Measurements from ENCODE around the gene LIPC.
A peak's percentile ranks its signal among the peaks of the same experiment; 100 is the strongest.

Gene LIPC

GRCh38 chr15:58438111-58438510 is 6.3 kb downstream of the LIPC start:
- no peak for DNase-seq

DNA sequence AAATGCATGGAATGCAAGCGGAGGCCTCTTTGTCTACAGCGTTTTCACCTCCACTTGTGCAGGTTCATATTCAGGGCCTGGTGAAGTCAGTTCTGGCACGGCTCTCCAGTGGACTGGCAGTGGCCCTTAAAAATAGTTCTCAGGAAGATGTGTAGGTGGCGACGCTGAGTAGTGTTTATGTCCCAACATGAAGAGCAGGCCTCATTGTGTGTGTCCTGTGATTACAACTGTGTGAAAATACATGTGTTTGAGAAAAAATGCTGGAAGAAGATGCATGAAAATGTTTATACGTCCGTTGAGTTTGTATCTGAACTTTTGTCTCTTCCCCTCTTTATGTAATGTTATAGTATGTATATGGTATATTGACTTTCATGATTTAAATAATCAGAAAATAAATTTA is 7.2 kb downstream of the LIPC start:
- DNase-seq: peak; percentile 2

DNA sequence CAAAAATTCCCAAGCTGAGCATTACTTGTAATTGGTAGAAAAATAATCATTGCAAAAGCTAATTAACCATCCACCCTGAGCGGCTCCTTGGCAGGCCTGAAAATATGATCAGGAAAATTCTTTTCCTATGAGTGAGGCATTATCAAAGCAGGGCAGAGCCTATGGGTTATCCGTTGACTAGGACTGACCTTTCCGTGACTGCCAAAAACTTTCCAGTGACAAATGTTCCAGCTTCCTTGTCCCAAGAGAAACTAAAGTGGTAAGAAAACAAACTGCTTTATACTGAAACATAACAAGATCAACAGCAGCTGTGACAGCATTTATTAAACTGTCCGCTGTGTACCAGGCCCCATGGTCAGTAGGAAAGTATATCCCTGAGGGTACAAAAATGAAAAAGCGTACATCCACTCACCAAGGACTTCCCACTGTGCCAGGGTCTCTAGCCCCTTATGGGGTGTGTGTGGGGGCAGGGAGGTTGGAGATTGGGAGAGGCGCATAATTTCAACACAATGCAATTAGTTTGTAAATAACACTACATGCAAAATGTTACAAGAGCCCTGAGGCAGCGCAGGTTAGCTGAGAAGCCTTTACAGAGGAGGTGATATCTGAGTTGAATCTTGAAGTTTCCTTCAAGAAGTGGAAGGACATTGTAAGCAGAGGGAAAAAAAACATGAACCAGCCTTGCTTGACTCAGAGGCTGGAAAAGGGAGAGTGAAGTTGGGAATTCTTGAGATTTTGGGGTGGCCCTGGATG is 8.5 kb downstream of the LIPC start:
- DNase-seq: no peak

DNA sequence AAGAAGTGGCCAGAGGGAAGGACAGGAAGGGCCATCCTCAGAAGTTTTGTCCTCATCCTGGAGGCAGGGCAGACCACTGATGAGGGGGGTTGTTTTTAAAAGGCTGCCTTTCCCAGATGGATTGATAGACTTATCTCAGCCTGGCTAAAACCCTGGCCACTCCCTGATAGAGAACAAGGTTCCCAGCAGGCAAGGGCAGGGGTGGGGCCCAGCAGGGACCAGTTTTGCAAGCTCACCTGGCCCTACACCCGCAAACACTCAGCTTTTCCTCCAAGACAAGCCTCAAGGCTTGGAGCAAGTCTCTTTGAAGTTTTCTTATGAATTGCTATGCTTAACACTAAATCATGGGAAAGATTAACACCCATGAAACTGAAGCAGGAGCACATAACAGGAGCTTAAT is 9.1 kb downstream of the LIPC start:
- DNase-seq: no peak

- DNase-seq: no peak
Observed at GRCh38 chr15:58441376-58442070, 9.7 kb downstream of the LIPC start.

GRCh38 chr15:58442122-58442521 is 10.3 kb downstream of the LIPC start:
- DNase-seq: no peak

- DNase-seq: no peak
Observed at GRCh38 chr15:58443308-58443707, 11.5 kb downstream of the LIPC start.

GRCh38 chr15:58444056-58444455 is 12.3 kb downstream of the LIPC start:
- no peak for DNase-seq

DNA sequence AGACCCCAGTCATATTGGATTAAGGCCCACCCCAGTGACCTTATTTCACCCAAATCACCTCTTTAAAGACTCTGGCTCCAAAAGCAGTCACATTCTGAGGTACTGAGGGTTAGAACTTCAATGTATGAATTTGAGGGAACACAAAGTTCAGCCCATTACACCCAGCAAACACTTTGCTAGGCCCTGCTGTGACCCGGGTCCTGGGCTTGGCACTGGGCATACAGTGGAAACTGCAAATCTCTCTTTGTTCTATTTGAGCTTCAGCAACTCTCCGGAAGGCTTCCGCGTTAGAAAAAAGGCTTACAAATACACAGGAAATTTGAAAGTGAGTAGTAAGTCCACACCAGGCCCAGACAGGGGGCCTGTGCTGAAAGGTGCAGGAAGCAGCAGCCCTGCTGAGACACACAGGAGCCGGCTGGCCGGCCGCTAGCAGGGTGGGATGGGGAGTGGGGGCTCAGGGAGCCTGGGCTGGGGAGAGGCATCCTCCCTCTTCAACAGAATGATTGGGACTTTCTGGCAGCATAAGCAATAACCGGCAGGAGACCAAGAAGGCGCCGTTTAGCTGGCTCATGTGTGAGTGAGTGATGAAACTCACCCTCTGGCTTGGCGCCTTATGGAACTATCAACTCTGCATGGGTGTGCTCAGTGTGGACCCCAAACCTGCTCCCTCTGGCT is 13.0 kb downstream of the LIPC start:
- no peak for DNase-seq

DNA sequence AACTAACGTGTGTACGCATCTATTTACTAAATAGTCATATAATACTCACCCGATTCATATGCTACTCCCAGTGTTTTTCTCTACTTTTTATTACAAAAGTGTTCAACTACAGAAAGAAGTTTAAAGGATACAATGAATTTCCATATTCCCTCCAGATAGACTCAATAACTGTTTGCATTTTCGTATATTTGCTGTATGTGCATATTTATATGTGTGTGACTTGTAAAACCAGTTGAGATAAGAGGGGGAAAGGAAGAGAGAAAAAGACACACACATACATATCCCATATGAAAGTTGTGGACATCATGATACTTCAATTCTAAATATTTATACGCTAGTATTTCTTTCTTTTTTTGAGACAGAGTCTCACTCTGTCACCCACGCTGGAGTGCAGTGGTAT is 14.1 kb downstream of the LIPC start:
- no peak for DNase-seq

DNA sequence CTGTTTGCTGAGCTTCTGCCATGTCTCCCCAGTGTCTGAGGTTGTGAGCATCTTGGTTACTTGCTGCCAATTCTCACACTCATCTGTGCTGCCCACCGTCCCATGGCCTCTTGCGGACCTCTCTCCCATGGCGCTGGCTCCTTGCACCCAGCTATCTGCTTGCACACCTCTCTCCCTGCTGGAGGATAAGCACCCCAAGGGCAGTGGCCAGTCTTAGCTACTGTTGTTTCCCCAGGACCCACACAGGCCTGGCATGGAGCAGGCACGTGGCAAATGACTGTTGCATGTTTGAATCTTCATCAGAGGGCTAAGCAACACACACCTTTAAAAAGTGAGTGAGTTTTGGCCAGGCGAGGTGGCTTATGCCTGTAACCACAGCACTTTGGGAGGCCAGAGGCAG is 14.7 kb downstream of the LIPC start:
- no peak for DNase-seq

GRCh38 chr15:58447271-58448010 is 15.7 kb downstream of the LIPC start:
- no peak for DNase-seq

DNA sequence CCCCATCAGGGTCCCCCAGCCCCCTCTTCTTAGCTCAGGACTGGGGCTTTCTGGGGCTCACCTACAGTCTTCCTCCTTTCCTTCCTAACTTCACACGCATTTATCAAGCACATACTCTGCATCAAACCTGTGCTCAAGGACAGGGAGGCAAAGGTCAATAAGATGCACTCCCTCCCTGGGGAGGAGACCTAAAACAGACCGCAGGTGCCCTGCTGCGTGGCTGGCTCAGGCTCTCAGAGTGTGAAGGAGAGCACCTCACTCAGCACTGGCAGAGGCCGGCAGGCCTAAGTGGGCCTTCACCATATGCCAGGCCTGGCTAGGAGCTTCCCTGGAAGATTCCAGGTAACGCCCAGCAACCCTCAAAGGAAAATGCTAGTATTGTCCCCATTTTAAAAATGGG is 16.5 kb downstream of the LIPC start:
- DNase-seq: no peak

GRCh38 chr15:58448906-58449305 is 17.1 kb downstream of the LIPC start:
- no peak for DNase-seq

- DNase-seq: no peak
Observed at GRCh38 chr15:58451826-58452225, 20.0 kb downstream of the LIPC start.

DNA sequence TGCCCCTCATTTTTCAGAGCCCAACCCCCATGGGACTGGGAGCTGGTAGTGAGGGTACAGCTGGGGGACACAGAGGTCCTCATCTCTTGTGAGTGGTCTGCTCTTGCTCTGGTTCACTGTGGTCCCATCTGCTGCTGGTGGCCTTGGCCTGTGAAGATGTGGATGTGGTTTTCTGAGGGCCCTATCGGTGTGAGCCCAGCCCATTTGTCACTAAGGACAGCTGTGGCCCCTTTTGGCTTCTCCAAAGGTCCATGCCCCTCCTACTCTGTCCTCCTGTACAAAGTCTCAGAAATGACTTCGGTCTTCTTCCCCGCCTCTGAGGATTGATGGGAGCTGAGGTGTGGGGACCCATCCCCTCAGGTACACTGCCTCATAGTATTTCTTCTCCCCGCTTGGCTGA is 21.0 kb downstream of the LIPC start:
- DNase-seq: no peak

GRCh38 chr15:58453931-58454793 is 22.4 kb downstream of the LIPC start:
- no peak for DNase-seq

GRCh38 chr15:58454950-58455401 is 23.2 kb downstream of the LIPC start:
- DNase-seq: peak; percentile 73

DNA sequence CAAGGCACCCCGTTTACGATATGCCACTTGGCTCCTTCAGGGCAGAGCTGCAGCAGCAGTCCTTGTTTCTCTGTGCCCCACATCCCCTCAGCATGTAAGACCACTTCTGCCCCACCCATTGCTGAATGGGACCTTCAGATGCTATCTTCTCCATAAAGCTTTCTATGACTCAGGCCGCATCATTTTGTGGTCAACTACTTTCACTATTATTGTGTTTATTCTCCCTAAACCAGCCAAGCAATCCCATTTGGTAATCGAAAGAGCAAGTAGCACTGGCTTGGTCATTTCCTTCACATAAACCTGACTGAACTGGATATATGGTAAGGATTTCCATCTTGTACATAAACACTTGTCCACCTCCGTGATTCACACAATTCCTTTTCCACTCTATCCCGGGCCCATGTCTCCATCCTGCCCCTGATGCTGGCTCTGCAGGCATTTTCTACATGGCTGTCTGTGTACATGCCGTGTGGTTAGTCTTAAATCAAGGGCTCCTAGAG is 25.7 kb downstream of the LIPC start:
- DNase-seq: no peak

GRCh38 chr15:58458076-58458475 is 26.3 kb downstream of the LIPC start:
- no peak for DNase-seq

DNA sequence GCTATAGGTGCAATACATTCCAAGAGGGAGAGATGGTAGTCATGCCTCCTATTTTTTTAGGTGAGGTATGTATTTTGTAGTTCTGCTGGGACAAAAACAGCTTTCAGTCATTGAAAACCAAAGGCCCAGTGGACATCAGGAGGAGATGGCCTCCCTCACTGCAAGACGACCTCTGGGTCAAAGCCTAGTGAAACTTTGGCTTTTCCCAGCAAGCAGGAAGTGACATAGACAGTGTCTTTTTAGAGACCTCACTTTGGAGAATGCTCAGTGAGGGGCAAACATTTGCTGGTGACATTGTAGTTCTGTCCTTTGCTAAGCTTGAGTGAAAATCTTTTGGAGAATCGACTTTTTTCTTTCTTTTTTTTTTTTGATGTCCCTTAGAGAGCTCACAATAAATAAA is 27.3 kb downstream of the LIPC start:
- no peak for DNase-seq

GRCh38 chr15:58459560-58459959 is 27.8 kb downstream of the LIPC start:
- no peak for DNase-seq
